Measurements from ENCODE around the gene UNC93A.

- no peak for TF ChIP-seq CTCF (conservative IDR thresholded peaks at IDR 0.05; ENCODE audit: low read length)
- TF ChIP-seq EZH2phosphoT487 (IDR thresholded peaks at IDR 0.05; ENCODE audit: borderline replicate concordance, low read depth, low read length): no peak
Measured at GRCh38 chr6:167347226-167347625, 56.1 kb downstream of the UNC93A start.
